H9 (cell line): Measurements from ENCODE around the gene VTCN1. TPM values are rescaled to one million over a fixed set of nuclear protein-coding genes. Genes with fewer than 3 reads are reported as not detected.

Source experiments
- DNase-seq: peaks from one replicate; pipeline ENCODE4 v3.0.0-alpha.2; 2017
- H2AFZ ChIP-seq: one replicate; pipeline ENCODE4 v1.6.1; 2013; ENCODE audit warnings: mild to moderate bottlenecking, low read length, control low read depth, moderate library complexity
- H2AK5ac ChIP-seq: 2 replicates; pipeline ENCODE4 v1.6.1; 2013; ENCODE audit warnings: low read length, control low read depth, mixed read lengths; ENCODE audit not compliant: insufficient read length
- H2BK120ac ChIP-seq: one replicate; pipeline ENCODE4 v1.6.1; 2013; ENCODE audit warnings: low read depth, mild to moderate bottlenecking, low read length, control low read depth, inconsistent platforms; ENCODE audit not compliant: poor library complexity, severe bottlenecking
- H2BK12ac ChIP-seq: 2 replicates; pipeline ENCODE4 v1.6.1; 2013; ENCODE audit warnings: low read length, control low read depth, mixed read lengths, low read depth; ENCODE audit not compliant: insufficient read length
- H2BK15ac ChIP-seq: 2 replicates; pipeline ENCODE4 v1.6.1; 2013; ENCODE audit warnings: low read depth, low read length, control low read depth
- H2BK20ac ChIP-seq: one replicate; pipeline ENCODE4 v1.6.1; 2013; ENCODE audit warnings: low read depth, mild to moderate bottlenecking, low read length, control low read depth, inconsistent platforms; ENCODE audit not compliant: poor library complexity, severe bottlenecking
- H2BK5ac ChIP-seq: 2 replicates; pipeline ENCODE4 v1.6.1; 2013; ENCODE audit warnings: low read length, control low read depth, mixed read lengths; ENCODE audit not compliant: insufficient read length
- H3K14ac ChIP-seq: 2 replicates; pipeline ENCODE4 v1.6.1; 2013; ENCODE audit warnings: low read length, control low read depth; ENCODE audit not compliant: insufficient read depth
- H3K18ac ChIP-seq: 2 replicates; pipeline ENCODE4 v1.6.1; 2013; ENCODE audit warnings: low read depth, mild to moderate bottlenecking, mixed read lengths, low read length, control low read depth; ENCODE audit not compliant: insufficient read length
- H3K23ac ChIP-seq: 2 replicates; pipeline ENCODE4 v1.6.1; 2013; ENCODE audit warnings: low read length, control low read depth, mixed read lengths, low read depth; ENCODE audit not compliant: insufficient read length
- H3K23me2 ChIP-seq: 2 replicates; pipeline ENCODE4 v1.6.1; 2013; ENCODE audit warnings: low read depth, mild to moderate bottlenecking, mixed read lengths, low read length, control low read depth; ENCODE audit not compliant: insufficient read length, poor library complexity, severe bottlenecking
- H3K27ac ChIP-seq: 2 replicates; pipeline ENCODE4 v1.5.1; 2013; ENCODE audit warnings: low read length, control low read depth, mixed read lengths, low read depth; ENCODE audit not compliant: insufficient read length
- H3K27me3 ChIP-seq: 2 replicates; pipeline ENCODE4 v1.6.1; 2013; ENCODE audit warnings: low read length, control low read depth, inconsistent platforms; ENCODE audit not compliant: insufficient read depth
- H3K4ac ChIP-seq: 2 replicates; pipeline ENCODE4 v1.6.1; 2013; ENCODE audit warnings: low read depth, mild to moderate bottlenecking, control low read depth, inconsistent platforms, low read length, moderate library complexity
- H3K4me1 ChIP-seq: 2 replicates; pipeline ENCODE4 v1.6.1; 2013; ENCODE audit warnings: low read length, control low read depth, inconsistent platforms; ENCODE audit not compliant: insufficient read depth
- H3K4me2 ChIP-seq: 2 replicates; pipeline ENCODE4 v1.6.1; 2013; ENCODE audit warnings: low read length, control low read depth, mixed read lengths; ENCODE audit not compliant: insufficient read length, insufficient read depth
- H3K56ac ChIP-seq: 2 replicates; pipeline ENCODE4 v1.6.1; 2013; ENCODE audit warnings: low read depth, mild to moderate bottlenecking, mixed read lengths, low read length, control low read depth; ENCODE audit not compliant: insufficient read length
- H3K79me1 ChIP-seq: 2 replicates; pipeline ENCODE4 v1.6.1; 2013; ENCODE audit warnings: low read depth, mild to moderate bottlenecking, moderate library complexity, low read length, control low read depth, inconsistent platforms; ENCODE audit not compliant: insufficient read depth, poor library complexity, severe bottlenecking
- H3K79me2 ChIP-seq: 2 replicates; pipeline ENCODE4 v1.6.1; 2013; ENCODE audit warnings: low read length, control low read depth, inconsistent platforms; ENCODE audit not compliant: insufficient read depth
- H3K9ac ChIP-seq: 2 replicates; pipeline ENCODE4 v1.6.1; 2013; ENCODE audit warnings: low read length, control low read depth, mixed read lengths; ENCODE audit not compliant: insufficient read length; ENCODE audit errors: extremely low read depth
- H3K9me3 ChIP-seq: one replicate; pipeline ENCODE4 v1.6.1; 2013; ENCODE audit warnings: low read depth, low read length, inconsistent platforms; ENCODE audit not compliant: control insufficient read depth
- H3T11ph ChIP-seq: one replicate; pipeline ENCODE4 v1.6.1; 2013; ENCODE audit warnings: mild to moderate bottlenecking, low read length, control low read depth, inconsistent platforms
- H4K20me1 ChIP-seq: one replicate; pipeline ENCODE4 v1.6.1; 2013; ENCODE audit not compliant: control insufficient read depth, insufficient read length, insufficient read depth
- H4K5ac ChIP-seq: 2 replicates; pipeline ENCODE4 v1.6.1; 2013; ENCODE audit warnings: low read depth, mild to moderate bottlenecking, mixed read lengths, low read length, control low read depth; ENCODE audit not compliant: insufficient read length
- H4K8ac ChIP-seq: replicated peaks from 2 replicates; pipeline ENCODE4 v1.6.1; 2013; ENCODE audit warnings: low read length, control low read depth, mixed read lengths, low read depth; ENCODE audit not compliant: insufficient read length
- H4K91ac ChIP-seq: 2 replicates; pipeline ENCODE4 v1.6.1; 2013; ENCODE audit warnings: low read depth, mild to moderate bottlenecking, moderate library complexity, mixed read lengths, low read length, control low read depth; ENCODE audit not compliant: insufficient read length
- H3K27ac Mint-ChIP-seq, 3 experiments: 2 replicates in 2 of 3; 3 replicates in 1 of 3; pipeline ENCODE4 v1.8.0; 2020 to 2021; ENCODE audit warnings: mixed read lengths in 3 of 3, mild to moderate bottlenecking in 1 of 3, moderate library complexity in 1 of 3
- H3K27me3 Mint-ChIP-seq: 2 replicates; pipeline ENCODE4 v1.8.0; 2021; ENCODE audit warnings: low read depth, mild to moderate bottlenecking, moderate library complexity, mixed read lengths
- H3K36me3 Mint-ChIP-seq, 3 experiments: 2 replicates in 2 of 3; 3 replicates in 1 of 3; pipeline ENCODE4 v1.8.0; 2020 to 2021; ENCODE audit warnings: low read depth in 3 of 3, mixed read lengths in 3 of 3; ENCODE audit not compliant: insufficient read depth in 1 of 3
- H3K4me1 Mint-ChIP-seq, 2 experiments: 2 replicates each; pipeline ENCODE4 v1.8.0; 2020; ENCODE audit warnings: mixed read lengths in 2 of 2
- H3K4me3 Mint-ChIP-seq, 2 experiments: 2 replicates in 1 of 2; 3 replicates in 1 of 2; pipeline ENCODE4 v1.8.0; 2020 to 2021; ENCODE audit warnings: mild to moderate bottlenecking in 2 of 2, mixed read lengths in 2 of 2, moderate library complexity in 1 of 2
- H3K9me3 Mint-ChIP-seq, 2 experiments: 2 replicates in 1 of 2; 3 replicates in 1 of 2; pipeline ENCODE4 v1.8.0; 2020; ENCODE audit warnings: mild to moderate bottlenecking in 2 of 2, mixed read lengths in 2 of 2, moderate library complexity in 1 of 2
- CTCF ChIP-seq: fragments of 200-600 bp; sonication (generic); conservative IDR thresholded peaks from 3 replicates; pipeline ENCODE4 v1.8.0; 2021; ENCODE audit warnings: antibody characterized with exemption, mild to moderate bottlenecking
- WGBS: extraction: QIAGEN DNeasy Blood & Tissue Kit; methylation state at CpG from one replicate; pipeline ENCODE4 v1.1.7; 2013; ENCODE audit warnings: missing lambda C conversion rate, low lambda C conversion rate, mixed read lengths; ENCODE audit not compliant: insufficient read length; ENCODE audit errors: extremely low coverage; 5-methylcytosine and 5-hydroxymethylcytosine counted together
- total RNA-seq: library from RNA; stranded (reverse); gene quantifications from 2 replicates; pipeline ENCODE4 v1.2.1, GENCODE V29; 2021

VTCN1 gene
- total RNA-seq, 1 experiment from 2014 or later = 0.33 TPM

DNA sequence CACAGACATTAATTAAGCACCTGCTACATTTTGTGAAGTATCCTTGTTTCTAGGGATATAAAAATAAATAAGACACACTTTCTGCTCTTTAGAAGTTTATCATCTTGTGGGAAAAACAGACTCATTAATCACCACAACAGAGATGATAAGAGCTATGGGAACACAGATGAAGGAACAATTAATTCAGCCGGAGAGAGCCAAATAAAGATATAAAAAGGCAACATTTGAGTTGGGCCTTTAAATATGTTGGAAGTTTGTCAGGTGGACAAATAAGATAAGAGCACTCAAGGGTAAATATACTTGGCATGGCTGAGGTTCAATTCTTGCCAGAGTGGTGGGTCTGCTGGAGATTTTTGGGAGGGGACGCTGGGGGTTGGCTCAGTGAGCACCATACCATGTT is 34.2 kb upstream of the VTCN1 start:
- no peak overlapping the region for H3K27ac ChIP-seq

More for the DNA sequence above, 34.2 kb upstream of the VTCN1 start:
- H3K27me3 ChIP-seq = no peaks in the 10 kb centered on the region
- no peak overlapping the region for H2BK20ac ChIP-seq
- no peak overlapping the region for H3K14ac ChIP-seq
- Mint-ChIP-seq H3K4me3 (no peak overlapping the region), H3K4me1 (peaks cover 18 to 20% of the 10 kb centered on the region in 2 experiments), H3K36me3 (peaks cover 0 to 4% (median 2%) of the 10 kb centered on the region in 3 experiments; a peak in 2 of 7 replicates), H3K27ac (no peak overlapping the region; a peak in 1 of 7 replicates), H3K27me3 (no peaks in the 10 kb centered on the region; the same call in 1 of the 2 replicates), H3K9me3 (peaks cover 0 to 2% of the 10 kb centered on the region in 2 experiments; a peak in 4 of 5 replicates)
- H3K4ac ChIP-seq = no peak overlapping the region
- no peaks in the 10 kb centered on the region for H4K20me1 ChIP-seq
- WGBS = no CpG with 5 or more reads among the region's 2 CpGs
- no peak overlapping the region for H3K4me2 ChIP-seq
- no peak overlapping the region for H3K56ac ChIP-seq
- no peaks in the 10 kb centered on the region for H3K9me3 ChIP-seq
- no peak for TF ChIP-seq CTCF
- no peaks in the 10 kb centered on the region; the same call in 1 of the 2 replicates for H3K4me1 ChIP-seq
- no peak overlapping the region for H4K91ac ChIP-seq
- H3K18ac ChIP-seq = no peak overlapping the region
- DNase-seq = no peak
- no peak overlapping the region for H2BK120ac ChIP-seq
- H3K23me2 ChIP-seq = no peaks in the 10 kb centered on the region
- no peak overlapping the region for H3K23ac ChIP-seq
- no peak overlapping the region for H4K5ac ChIP-seq
- H3K79me1 ChIP-seq = no peaks in the 10 kb centered on the region
- no peak overlapping the region for H2BK5ac ChIP-seq
- H3T11ph ChIP-seq = no peak overlapping the region
- H3K9ac ChIP-seq = no peak overlapping the region
- no peaks in the 10 kb centered on the region for H3K79me2 ChIP-seq
- H2BK15ac ChIP-seq = no peak overlapping the region
- H2BK12ac ChIP-seq = no peak overlapping the region
- no peak overlapping the region for H2AFZ ChIP-seq
- no peak overlapping the region for H2AK5ac ChIP-seq
- no peak overlapping the region for H4K8ac ChIP-seq
